Glomerular visceral epithelial cell (primary cell): Measurements from ENCODE around the gene CHERP.
"Not testable (repeated sequence)": the region's sequence is repeated elsewhere in the genome, so short reads cannot be mapped to it uniquely, and the experiment has no call there.

ENCODE experiments used
- DNase-seq: peaks from one replicate; pipeline ENCODE4 v3.0.0-alpha.2; 2016; ENCODE audit errors: extremely low spot score

The CHERP gene

GRCh38 chr19:16577531-16577985, 35.3 kb upstream of the CHERP start:
- no peak for DNase-seq

- DNase-seq, result no peak
These were observed 34.7 kb upstream of the CHERP start for GRCh38 chr19:16576690-16577530.

GRCh38 chr19:16575861-16576689, 33.8 kb upstream of the CHERP start:
- DNase-seq, result no peak

GRCh38 chr19:16575282-16575681, 33.0 kb upstream of the CHERP start:
- DNase-seq, result no peak

- DNase-seq, result no peak
These were observed 31.7 kb upstream of the CHERP start for GRCh38 chr19:16573925-16574324.

- no peak for DNase-seq
These were observed 31.1 kb upstream of the CHERP start for GRCh38 chr19:16573296-16573695.

GRCh38 chr19:16572332-16573211, 30.3 kb upstream of the CHERP start, which contains the start of gene SLC35E1:
Gene SLC35E1, minus strand, starts transcription at chr19:16572415. Its CDS starts 51 bp downstream, at chr19:16572364.
- peak; percentile 98 for DNase-seq

GRCh38 chr19:16571822-16572331, 29.6 kb upstream of the CHERP start:
- peak; percentile 34 for DNase-seq

- peak; percentile 52 for DNase-seq
These were observed 29.0 kb upstream of the CHERP start for GRCh38 chr19:16571283-16571682.

GRCh38 chr19:16569609-16570320, 27.5 kb upstream of the CHERP start:
- no peak for DNase-seq

- no peak for DNase-seq
These were observed 24.5 kb upstream of the CHERP start for GRCh38 chr19:16566702-16567101.

GRCh38 chr19:16566161-16566560, 23.9 kb upstream of the CHERP start:
- no peak for DNase-seq

- DNase-seq, result no peak
These were observed 22.6 kb upstream of the CHERP start for GRCh38 chr19:16564842-16565241.

GRCh38 chr19:16562608-16563025, 20.4 kb upstream of the CHERP start:
- no peak for DNase-seq

- no peak for DNase-seq
These were observed 19.1 kb upstream of the CHERP start for GRCh38 chr19:16561382-16561781.

- no peak for DNase-seq
These were observed 17.6 kb upstream of the CHERP start for GRCh38 chr19:16559780-16560276.

GRCh38 chr19:16554776-16555175, 12.5 kb upstream of the CHERP start:
- DNase-seq, result no peak

- DNase-seq, result not testable (repeated sequence)
These were observed 9.7 kb upstream of the CHERP start for GRCh38 chr19:16551902-16552301.

GRCh38 chr19:16548956-16549355, 6.7 kb upstream of the CHERP start:
- DNase-seq, result no peak

GRCh38 chr19:16544473-16545231, 2.4 kb upstream of the CHERP start:
- DNase-seq, result no peak
